ENCODE data around the gene SYTL4.

DNA sequence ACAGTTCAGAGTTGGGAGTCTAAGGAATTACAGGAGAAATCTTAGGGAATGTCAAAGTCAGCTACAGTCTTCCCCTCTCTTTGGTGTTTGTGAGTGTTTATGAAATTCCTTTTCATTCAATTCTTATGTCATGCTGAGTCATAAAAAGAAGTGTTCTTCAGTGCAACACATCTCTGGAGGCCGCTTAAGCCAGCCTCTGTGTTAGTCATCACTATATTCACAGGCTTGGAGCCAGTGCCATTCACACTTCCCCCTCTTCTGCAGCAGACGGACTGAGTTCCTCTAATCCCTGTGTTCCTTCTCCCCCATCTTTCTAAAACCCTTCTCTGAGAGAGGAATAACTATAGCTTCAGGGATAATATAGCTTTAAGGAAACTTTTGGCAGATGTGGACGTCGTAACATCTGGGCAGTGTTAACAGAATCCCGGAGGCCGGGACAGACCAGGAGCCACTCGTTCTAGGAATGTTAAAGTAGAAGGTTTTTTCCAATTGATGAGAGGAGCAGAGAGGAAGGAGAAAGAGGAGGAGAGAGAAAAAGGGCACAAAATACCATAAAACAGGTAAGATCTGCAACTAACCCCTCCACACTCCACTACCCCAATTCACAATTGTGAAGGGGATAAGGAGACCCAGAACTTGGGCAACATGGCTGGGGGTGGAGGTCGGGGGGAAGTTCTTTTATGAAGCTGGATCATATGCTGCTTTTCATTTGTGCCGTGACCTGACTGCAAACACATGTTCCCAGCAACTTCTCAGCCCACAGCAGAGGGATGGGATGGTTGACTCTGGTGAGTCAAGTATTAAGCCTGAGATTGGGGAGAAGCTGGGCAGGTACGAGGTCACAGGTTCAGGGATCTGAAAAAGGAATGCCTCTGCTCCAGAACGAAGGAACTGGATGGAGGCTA lies 87.7 kb downstream of the SYTL4 start, which contains the start of gene SRPX2:
- TF ChIP-seq FOXA1 (IDR thresholded peaks at IDR 0.05) (no peak), FOXA1 (CRISPR knock-in tag; IDR thresholded peaks at IDR 0.05) (no peak), SIN3B (IDR thresholded peaks at IDR 0.05; ENCODE audit: low read length) (no peak), POLR2A (IDR thresholded peaks at IDR 0.05; ENCODE audit: insufficient read depth in 1 of 2, low read depth in 2 of 2, low read length in 2 of 2) (no peak), THAP11 (CRISPR knock-in tag; IDR thresholded peaks at IDR 0.05) (no peak), ZNF160 (CRISPR knock-in tag; IDR thresholded peaks at IDR 0.05) (no peak), ZNF124 (CRISPR knock-in tag; IDR thresholded peaks at IDR 0.05) (no peak)
- TF ChIP-seq, protein P1, sequence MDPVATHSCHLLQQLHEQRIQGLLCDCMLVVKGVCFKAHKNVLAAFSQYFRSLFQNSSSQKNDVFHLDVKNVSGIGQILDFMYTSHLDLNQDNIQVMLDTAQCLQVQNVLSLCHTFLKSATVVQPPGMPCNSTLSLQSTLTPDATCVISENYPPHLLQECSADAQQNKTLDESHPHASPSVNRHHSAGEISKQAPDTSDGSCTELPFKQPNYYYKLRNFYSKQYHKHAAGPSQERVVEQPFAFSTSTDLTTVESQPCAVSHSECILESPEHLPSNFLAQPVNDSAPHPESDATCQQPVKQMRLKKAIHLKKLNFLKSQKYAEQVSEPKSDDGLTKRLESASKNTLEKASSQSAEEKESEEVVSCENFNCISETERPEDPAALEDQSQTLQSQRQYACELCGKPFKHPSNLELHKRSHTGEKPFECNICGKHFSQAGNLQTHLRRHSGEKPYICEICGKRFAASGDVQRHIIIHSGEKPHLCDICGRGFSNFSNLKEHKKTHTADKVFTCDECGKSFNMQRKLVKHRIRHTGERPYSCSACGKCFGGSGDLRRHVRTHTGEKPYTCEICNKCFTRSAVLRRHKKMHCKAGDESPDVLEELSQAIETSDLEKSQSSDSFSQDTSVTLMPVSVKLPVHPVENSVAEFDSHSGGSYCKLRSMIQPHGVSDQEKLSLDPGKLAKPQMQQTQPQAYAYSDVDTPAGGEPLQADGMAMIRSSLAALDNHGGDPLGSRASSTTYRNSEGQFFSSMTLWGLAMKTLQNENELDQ (CRISPR knock-in tag; IDR thresholded peaks at IDR 0.05; ENCODE audit: borderline replicate concordance) = no peak
- TF ChIP-seq, protein P2, sequence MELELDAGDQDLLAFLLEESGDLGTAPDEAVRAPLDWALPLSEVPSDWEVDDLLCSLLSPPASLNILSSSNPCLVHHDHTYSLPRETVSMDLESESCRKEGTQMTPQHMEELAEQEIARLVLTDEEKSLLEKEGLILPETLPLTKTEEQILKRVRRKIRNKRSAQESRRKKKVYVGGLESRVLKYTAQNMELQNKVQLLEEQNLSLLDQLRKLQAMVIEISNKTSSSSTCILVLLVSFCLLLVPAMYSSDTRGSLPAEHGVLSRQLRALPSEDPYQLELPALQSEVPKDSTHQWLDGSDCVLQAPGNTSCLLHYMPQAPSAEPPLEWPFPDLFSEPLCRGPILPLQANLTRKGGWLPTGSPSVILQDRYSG (CRISPR knock-in tag; IDR thresholded peaks at IDR 0.05) = no peak
- TF ChIP-seq, protein P3, sequence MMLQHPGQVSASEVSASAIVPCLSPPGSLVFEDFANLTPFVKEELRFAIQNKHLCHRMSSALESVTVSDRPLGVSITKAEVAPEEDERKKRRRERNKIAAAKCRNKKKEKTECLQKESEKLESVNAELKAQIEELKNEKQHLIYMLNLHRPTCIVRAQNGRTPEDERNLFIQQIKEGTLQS (CRISPR knock-in tag; IDR thresholded peaks at IDR 0.05) = no peak
- TF ChIP-seq, protein P4, sequence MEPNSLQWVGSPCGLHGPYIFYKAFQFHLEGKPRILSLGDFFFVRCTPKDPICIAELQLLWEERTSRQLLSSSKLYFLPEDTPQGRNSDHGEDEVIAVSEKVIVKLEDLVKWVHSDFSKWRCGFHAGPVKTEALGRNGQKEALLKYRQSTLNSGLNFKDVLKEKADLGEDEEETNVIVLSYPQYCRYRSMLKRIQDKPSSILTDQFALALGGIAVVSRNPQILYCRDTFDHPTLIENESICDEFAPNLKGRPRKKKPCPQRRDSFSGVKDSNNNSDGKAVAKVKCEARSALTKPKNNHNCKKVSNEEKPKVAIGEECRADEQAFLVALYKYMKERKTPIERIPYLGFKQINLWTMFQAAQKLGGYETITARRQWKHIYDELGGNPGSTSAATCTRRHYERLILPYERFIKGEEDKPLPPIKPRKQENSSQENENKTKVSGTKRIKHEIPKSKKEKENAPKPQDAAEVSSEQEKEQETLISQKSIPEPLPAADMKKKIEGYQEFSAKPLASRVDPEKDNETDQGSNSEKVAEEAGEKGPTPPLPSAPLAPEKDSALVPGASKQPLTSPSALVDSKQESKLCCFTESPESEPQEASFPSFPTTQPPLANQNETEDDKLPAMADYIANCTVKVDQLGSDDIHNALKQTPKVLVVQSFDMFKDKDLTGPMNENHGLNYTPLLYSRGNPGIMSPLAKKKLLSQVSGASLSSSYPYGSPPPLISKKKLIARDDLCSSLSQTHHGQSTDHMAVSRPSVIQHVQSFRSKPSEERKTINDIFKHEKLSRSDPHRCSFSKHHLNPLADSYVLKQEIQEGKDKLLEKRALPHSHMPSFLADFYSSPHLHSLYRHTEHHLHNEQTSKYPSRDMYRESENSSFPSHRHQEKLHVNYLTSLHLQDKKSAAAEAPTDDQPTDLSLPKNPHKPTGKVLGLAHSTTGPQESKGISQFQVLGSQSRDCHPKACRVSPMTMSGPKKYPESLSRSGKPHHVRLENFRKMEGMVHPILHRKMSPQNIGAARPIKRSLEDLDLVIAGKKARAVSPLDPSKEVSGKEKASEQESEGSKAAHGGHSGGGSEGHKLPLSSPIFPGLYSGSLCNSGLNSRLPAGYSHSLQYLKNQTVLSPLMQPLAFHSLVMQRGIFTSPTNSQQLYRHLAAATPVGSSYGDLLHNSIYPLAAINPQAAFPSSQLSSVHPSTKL (CRISPR knock-in tag; IDR thresholded peaks at IDR 0.05) = no peak
- TF ChIP-seq, protein P5, sequence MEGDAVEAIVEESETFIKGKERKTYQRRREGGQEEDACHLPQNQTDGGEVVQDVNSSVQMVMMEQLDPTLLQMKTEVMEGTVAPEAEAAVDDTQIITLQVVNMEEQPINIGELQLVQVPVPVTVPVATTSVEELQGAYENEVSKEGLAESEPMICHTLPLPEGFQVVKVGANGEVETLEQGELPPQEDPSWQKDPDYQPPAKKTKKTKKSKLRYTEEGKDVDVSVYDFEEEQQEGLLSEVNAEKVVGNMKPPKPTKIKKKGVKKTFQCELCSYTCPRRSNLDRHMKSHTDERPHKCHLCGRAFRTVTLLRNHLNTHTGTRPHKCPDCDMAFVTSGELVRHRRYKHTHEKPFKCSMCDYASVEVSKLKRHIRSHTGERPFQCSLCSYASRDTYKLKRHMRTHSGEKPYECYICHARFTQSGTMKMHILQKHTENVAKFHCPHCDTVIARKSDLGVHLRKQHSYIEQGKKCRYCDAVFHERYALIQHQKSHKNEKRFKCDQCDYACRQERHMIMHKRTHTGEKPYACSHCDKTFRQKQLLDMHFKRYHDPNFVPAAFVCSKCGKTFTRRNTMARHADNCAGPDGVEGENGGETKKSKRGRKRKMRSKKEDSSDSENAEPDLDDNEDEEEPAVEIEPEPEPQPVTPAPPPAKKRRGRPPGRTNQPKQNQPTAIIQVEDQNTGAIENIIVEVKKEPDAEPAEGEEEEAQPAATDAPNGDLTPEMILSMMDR (CRISPR knock-in tag; IDR thresholded peaks at IDR 0.05) = no peak

Measured in HepG2 (cell line).